ENCODE results near the gene RAB26. TPM values are rescaled to one million over a fixed set of nuclear protein-coding genes. Genes with fewer than 3 reads are reported as not detected.

RAB26 gene
- total and polyA plus RNA-seq, 4 donors = 1.9 to 3.9 (median 3.0) TPM

- no peaks in the 10 kb centered on the region for H3K4me1 ChIP-seq (ENCODE audit: control insufficient read depth in 4 of 4, insufficient read depth in 4 of 4, low read length in 3 of 4)
- 71% methylated on average over 50 of the region's 50 CpGs for WGBS
- peaks cover 10 to 34% (median 18%) of the 10 kb centered on the region in 4 donors for H3K36me3 ChIP-seq (ENCODE audit: control insufficient read depth in 4 of 4, insufficient read depth in 3 of 4, low read depth in 1 of 4, low read length in 3 of 4)
- no peak for DNase-seq (ENCODE audit: low spot score)
- H3K27me3 ChIP-seq (ENCODE audit: control insufficient read depth in 4 of 4, insufficient read depth in 4 of 4, low read length in 3 of 4) = no peaks in the 10 kb centered on the region
- no peak overlapping the region for H3K9ac ChIP-seq (ENCODE audit: low read depth in 1 of 2, low read length in 2 of 2)
- no peak overlapping the region for H3K4me3 ChIP-seq (ENCODE audit: low read depth in 1 of 3, low read length in 3 of 3)
- TF ChIP-seq FOXA1 (IDR thresholded peaks at IDR 0.05) (no peak), GABPA (IDR thresholded peaks at IDR 0.05 in 1 of 2, conservative IDR thresholded peaks at IDR 0.05 in 1 of 2) (no peak), NR2F2 (IDR thresholded peaks at IDR 0.05) (no peak), FOXA2 (IDR thresholded peaks at IDR 0.05) (no peak), CTCF (IDR thresholded peaks at IDR 0.05; ENCODE audit: low read depth, low read length, missing input control) (no peak), YY1 (IDR thresholded peaks at IDR 0.05) (no peak), RXRA (IDR thresholded peaks at IDR 0.05) (no peak)
- TF ChIP-seq, protein P1, sequence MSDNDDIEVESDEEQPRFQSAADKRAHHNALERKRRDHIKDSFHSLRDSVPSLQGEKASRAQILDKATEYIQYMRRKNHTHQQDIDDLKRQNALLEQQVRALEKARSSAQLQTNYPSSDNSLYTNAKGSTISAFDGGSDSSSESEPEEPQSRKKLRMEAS (IDR thresholded peaks at IDR 0.05) = no peak
- H3K9me3 ChIP-seq (ENCODE audit: control insufficient read depth in 4 of 4, low read length in 3 of 4) = no peaks in the 10 kb centered on the region
- no peak overlapping the region for H3K27ac ChIP-seq (ENCODE audit: low read depth in 1 of 2, low read length in 2 of 2)
Observed at GRCh38 chr16:2179107-2179501, 30.7 kb downstream of the RAB26 start.

- Histone ChIP-seq H3K4me3 (ENCODE audit: low read depth in 1 of 3, low read length in 3 of 3) (no peak overlapping the region), H3K27me3 (ENCODE audit: control insufficient read depth in 4 of 4, insufficient read depth in 4 of 4, low read length in 3 of 4) (no peaks in the 10 kb centered on the region), H3K36me3 (ENCODE audit: control insufficient read depth in 4 of 4, insufficient read depth in 3 of 4, low read depth in 1 of 4, low read length in 3 of 4) (peaks cover 9 to 29% (median 14%) of the 10 kb centered on the region in 4 donors), H3K9ac (ENCODE audit: low read depth in 1 of 2, low read length in 2 of 2) (no peak overlapping the region), H3K4me1 (ENCODE audit: control insufficient read depth in 4 of 4, insufficient read depth in 4 of 4, low read length in 3 of 4) (no peaks in the 10 kb centered on the region), H3K9me3 (ENCODE audit: control insufficient read depth in 4 of 4, low read length in 3 of 4) (no peaks in the 10 kb centered on the region), H3K27ac (ENCODE audit: low read depth in 1 of 2, low read length in 2 of 2) (no peak overlapping the region)
- DNase-seq (ENCODE audit: low spot score) = no peak
- 96% methylated on average over 31 of the region's 31 CpGs for WGBS
- TF ChIP-seq, protein P1 (IDR thresholded peaks at IDR 0.05) = no peak
- no peak for TF ChIP-seq REST (IDR thresholded peaks at IDR 0.05)
- no peak for TF ChIP-seq HNF4A (conservative IDR thresholded peaks at IDR 0.05)
- no peak for TF ChIP-seq GABPA (IDR thresholded peaks at IDR 0.05 in 1 of 2, conservative IDR thresholded peaks at IDR 0.05 in 1 of 2)
- TF ChIP-seq, protein P2, sequence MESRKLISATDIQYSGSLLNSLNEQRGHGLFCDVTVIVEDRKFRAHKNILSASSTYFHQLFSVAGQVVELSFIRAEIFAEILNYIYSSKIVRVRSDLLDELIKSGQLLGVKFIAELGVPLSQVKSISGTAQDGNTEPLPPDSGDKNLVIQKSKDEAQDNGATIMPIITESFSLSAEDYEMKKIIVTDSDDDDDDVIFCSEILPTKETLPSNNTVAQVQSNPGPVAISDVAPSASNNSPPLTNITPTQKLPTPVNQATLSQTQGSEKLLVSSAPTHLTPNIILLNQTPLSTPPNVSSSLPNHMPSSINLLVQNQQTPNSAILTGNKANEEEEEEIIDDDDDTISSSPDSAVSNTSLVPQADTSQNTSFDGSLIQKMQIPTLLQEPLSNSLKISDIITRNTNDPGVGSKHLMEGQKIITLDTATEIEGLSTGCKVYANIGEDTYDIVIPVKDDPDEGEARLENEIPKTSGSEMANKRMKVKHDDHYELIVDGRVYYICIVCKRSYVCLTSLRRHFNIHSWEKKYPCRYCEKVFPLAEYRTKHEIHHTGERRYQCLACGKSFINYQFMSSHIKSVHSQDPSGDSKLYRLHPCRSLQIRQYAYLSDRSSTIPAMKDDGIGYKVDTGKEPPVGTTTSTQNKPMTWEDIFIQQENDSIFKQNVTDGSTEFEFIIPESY (IDR thresholded peaks at IDR 0.05) = no peak
- TF ChIP-seq TAF1 (conservative IDR thresholded peaks at IDR 0.05) = no peak
- no peak for TF ChIP-seq ATF3 (IDR thresholded peaks at IDR 0.05)
- TF ChIP-seq FOXA1 (IDR thresholded peaks at IDR 0.05) = no peak
- TF ChIP-seq SP1 (IDR thresholded peaks at IDR 0.05) = no peak
- TF ChIP-seq YY1 (IDR thresholded peaks at IDR 0.05) = no peak
- TF ChIP-seq FOXA2 (IDR thresholded peaks at IDR 0.05) = no peak
- no peak for TF ChIP-seq EGR1 (IDR thresholded peaks at IDR 0.05; ENCODE audit: low read depth in 2 of 2)
- TF ChIP-seq NR2F2 (IDR thresholded peaks at IDR 0.05) = no peak
- TF ChIP-seq JUND (IDR thresholded peaks at IDR 0.05) = no peak
- TF ChIP-seq HNF4G (IDR thresholded peaks at IDR 0.05) = no peak
- no peak for TF ChIP-seq RXRA (IDR thresholded peaks at IDR 0.05)
Observed at GRCh38 chr16:2179576-2179975, 31.2 kb downstream of the RAB26 start.

All from liver (tissue), 9 donors.